GM18526 (cell line): ENCODE measurements around the gene G6PC1.

Experiments used
- POLR2A ChIP-seq: IDR thresholded peaks from 3 replicates; pipeline ENCODE4 v1.6.1; 2011; ENCODE audit not compliant: insufficient read length; ENCODE audit errors: extremely low read depth

Gene G6PC1

GRCh38 chr17:42900460-42901331 lies at the start of gene G6PC1:
Gene G6PC1, plus strand, starts transcription at chr17:42900799. Its CDS starts 78 bp downstream, at chr17:42900877.
- TF ChIP-seq POLR2A: no peak

- TF ChIP-seq POLR2A: no peak
Observed at GRCh38 chr17:42850954-42851353, 49.6 kb upstream of the G6PC1 start, which contains the start of gene AOC3. Gene AOC3, plus strand, starts transcription at chr17:42851199. Its CDS starts 145 bp downstream, at chr17:42851344.

GRCh38 chr17:42852351-42852750 lies 48.2 kb upstream of the G6PC1 start:
- TF ChIP-seq POLR2A: no peak

- TF ChIP-seq POLR2A: no peak
Observed at GRCh38 chr17:42853004-42853403, 47.6 kb upstream of the G6PC1 start.

- TF ChIP-seq POLR2A: no peak
Observed at GRCh38 chr17:42853597-42853967, 47.0 kb upstream of the G6PC1 start.

GRCh38 chr17:42853968-42854790 lies 46.4 kb upstream of the G6PC1 start:
- no peak for TF ChIP-seq POLR2A

- TF ChIP-seq POLR2A: no peak
Observed at GRCh38 chr17:42855048-42855596, 45.5 kb upstream of the G6PC1 start.

GRCh38 chr17:42857389-42857788 lies 43.2 kb upstream of the G6PC1 start:
- no peak for TF ChIP-seq POLR2A

- TF ChIP-seq POLR2A: no peak
Observed at GRCh38 chr17:42865638-42866094, 34.9 kb upstream of the G6PC1 start.

GRCh38 chr17:42866216-42866615 lies 34.4 kb upstream of the G6PC1 start:
- TF ChIP-seq POLR2A: no peak

- no peak for TF ChIP-seq POLR2A
Observed at GRCh38 chr17:42866631-42867575, 33.7 kb upstream of the G6PC1 start.

- no peak for TF ChIP-seq POLR2A
Observed at GRCh38 chr17:42868338-42868737, 32.3 kb upstream of the G6PC1 start.

- TF ChIP-seq POLR2A: no peak
Observed at GRCh38 chr17:42871647-42872046, 29.0 kb upstream of the G6PC1 start.

GRCh38 chr17:42872251-42872965 lies 28.2 kb upstream of the G6PC1 start:
- no peak for TF ChIP-seq POLR2A
